AML-193 (cell line): ENCODE measurements around the gene ALAS2.
"Not testable (repeated sequence)": the region's sequence is repeated elsewhere in the genome, so short reads cannot be mapped to it uniquely, and the experiment has no call there.

ENCODE experiments used
- DNase-seq, 2 experiments: peaks; one replicate each; lab custom pipeline; 2025; lab: John Stamatoyannopoulos, UW

The ALAS2 gene

GRCh38 chrX:55005256-55005655, 25.5 kb downstream of the ALAS2 start:
- DNase-seq: no peak

GRCh38 chrX:55004231-55004630, 26.5 kb downstream of the ALAS2 start:
- DNase-seq: no peak

GRCh38 chrX:54999717-55000598, 30.8 kb downstream of the ALAS2 start, which contains the start of gene APEX2:
Gene APEX2, plus strand, starts transcription at chrX:55000363. Its CDS starts 60 bp downstream, at chrX:55000423.
- peak; percentile 70 to 72 for DNase-seq

GRCh38 chrX:54995621-54996020, 35.2 kb downstream of the ALAS2 start:
- DNase-seq: no peak

- DNase-seq: no peak
Measured at GRCh38 chrX:54994668-54995351, 36.0 kb downstream of the ALAS2 start.

- no peak for DNase-seq
Measured at GRCh38 chrX:54994099-54994498, 36.7 kb downstream of the ALAS2 start, which contains the start of gene PFKFB1. Gene PFKFB1, minus strand, starts transcription at chrX:54994188. Its CDS starts 181 bp downstream, at chrX:54994007.

GRCh38 chrX:54992911-54993622, 37.7 kb downstream of the ALAS2 start:
- no peak for DNase-seq

GRCh38 chrX:54991706-54992105, 39.1 kb downstream of the ALAS2 start:
- DNase-seq: no peak

- DNase-seq: not testable (repeated sequence)
Measured at GRCh38 chrX:54983306-54983705, 47.5 kb downstream of the ALAS2 start.

GRCh38 chrX:54980334-54980733, 50.4 kb downstream of the ALAS2 start:
- no peak for DNase-seq

- no peak for DNase-seq
Measured at GRCh38 chrX:54979432-54979831, 51.3 kb downstream of the ALAS2 start.

- DNase-seq: no peak
Measured at GRCh38 chrX:54978448-54978847, 52.3 kb downstream of the ALAS2 start.

GRCh38 chrX:54977387-54977786, 53.4 kb downstream of the ALAS2 start:
- DNase-seq: no peak

- DNase-seq: no peak
Measured at GRCh38 chrX:54964766-54965497, 65.8 kb downstream of the ALAS2 start.

- no peak for DNase-seq
Measured at GRCh38 chrX:54961750-54962149, 69.0 kb downstream of the ALAS2 start.
